GM21423 (cell line): ENCODE measurements around the gene CTBP1.

ENCODE experiments used
- ATAC-seq: cut with Tn5 transposase; IDR thresholded peaks from one replicate; pipeline ENCODE4 v1.9.1; 2021; ENCODE audit warnings: mild to moderate bottlenecking, moderate library complexity; ENCODE audit not compliant: unreplicated experiment

CTBP1 gene

GRCh38 chr4:1199556-1200331 is 49.2 kb downstream of the CTBP1 start:
- ATAC-seq: no peak

- ATAC-seq: no peak
Observed at GRCh38 chr4:1198098-1198844, 50.7 kb downstream of the CTBP1 start.

GRCh38 chr4:1196421-1197183 is 52.3 kb downstream of the CTBP1 start:
- ATAC-seq: no peak

GRCh38 chr4:1195891-1196401 is 53.0 kb downstream of the CTBP1 start:
- ATAC-seq: no peak

GRCh38 chr4:1195109-1195671 is 53.7 kb downstream of the CTBP1 start:
- no peak for ATAC-seq

GRCh38 chr4:1194010-1194900 is 54.7 kb downstream of the CTBP1 start:
- ATAC-seq: no peak

GRCh38 chr4:1193206-1194009 is 55.5 kb downstream of the CTBP1 start:
- ATAC-seq: no peak

- no peak for ATAC-seq
Observed at GRCh38 chr4:1192493-1193205, 56.3 kb downstream of the CTBP1 start.

- ATAC-seq: no peak
Observed at GRCh38 chr4:1192091-1192492, 56.8 kb downstream of the CTBP1 start.

- no peak for ATAC-seq
Observed at GRCh38 chr4:1191621-1192020, 57.3 kb downstream of the CTBP1 start.

- peak; percentile 54 for ATAC-seq
Observed at GRCh38 chr4:1187182-1187581, 61.7 kb downstream of the CTBP1 start.

GRCh38 chr4:1183985-1184773 is 64.8 kb downstream of the CTBP1 start:
- peak; percentile 65 for ATAC-seq

- ATAC-seq: no peak
Observed at GRCh38 chr4:1182313-1182712, 66.6 kb downstream of the CTBP1 start.

GRCh38 chr4:1180663-1181062 is 68.3 kb downstream of the CTBP1 start:
- ATAC-seq: no peak

- ATAC-seq: no peak
Observed at GRCh38 chr4:1179976-1180375, 69.0 kb downstream of the CTBP1 start.

- ATAC-seq: no peak
Observed at GRCh38 chr4:1179089-1179441, 69.9 kb downstream of the CTBP1 start.

- ATAC-seq: no peak
Observed at GRCh38 chr4:1178300-1179088, 70.4 kb downstream of the CTBP1 start.
